Neural crest cell (in vitro differentiated cells): ENCODE measurements around the gene NOX3. TPM values are rescaled to one million over a fixed set of nuclear protein-coding genes. Genes with fewer than 3 reads are reported as not detected.

Source experiments
- DNase-seq: peaks from one replicate; pipeline ENCODE4 v3.0.0; 2021; ENCODE audit warnings: low read depth, mixed read lengths, low spot score
- H3K27ac Mint-ChIP-seq: one replicate; pipeline ENCODE4 v1.8.0; 2021; ENCODE audit warnings: mild to moderate bottlenecking, mixed read lengths; ENCODE audit not compliant: unreplicated experiment
- H3K27me3 Mint-ChIP-seq: 2 replicates; pipeline ENCODE4 v1.8.0; 2021; ENCODE audit warnings: low read depth, mild to moderate bottlenecking, mixed read lengths
- H3K36me3 Mint-ChIP-seq: 2 replicates; pipeline ENCODE4 v1.8.0; 2021; ENCODE audit warnings: low read depth, mild to moderate bottlenecking, mixed read lengths
- H3K4me1 Mint-ChIP-seq: 2 replicates; pipeline ENCODE4 v1.8.0; 2021; ENCODE audit warnings: mixed read lengths
- H3K4me3 Mint-ChIP-seq: one replicate; pipeline ENCODE4 v1.8.0; 2021; ENCODE audit warnings: mild to moderate bottlenecking, mixed read lengths
- H3K9me3 Mint-ChIP-seq: 2 replicates; pipeline ENCODE4 v1.8.0; 2021; ENCODE audit warnings: mixed read lengths
- long read RNA-seq: library from polyadenylated mRNA; unstranded; transcript quantifications from one replicate; pipeline ENCODE4 v2.0.0, GENCODE V29; 2020
- total RNA-seq: library from RNA; stranded (reverse); gene quantifications from 2 replicates; pipeline ENCODE4 v1.2.1, GENCODE V29; 2021
- TF ChIP-seq, protein P1 (sequence below): fragments of 200-600 bp; sonication (generic); conservative IDR thresholded peaks from 2 replicates; pipeline ENCODE4 v1.5.0; 2021; ENCODE audit warnings: antibody characterized with exemption, mild to moderate bottlenecking

Gene NOX3, protein sequence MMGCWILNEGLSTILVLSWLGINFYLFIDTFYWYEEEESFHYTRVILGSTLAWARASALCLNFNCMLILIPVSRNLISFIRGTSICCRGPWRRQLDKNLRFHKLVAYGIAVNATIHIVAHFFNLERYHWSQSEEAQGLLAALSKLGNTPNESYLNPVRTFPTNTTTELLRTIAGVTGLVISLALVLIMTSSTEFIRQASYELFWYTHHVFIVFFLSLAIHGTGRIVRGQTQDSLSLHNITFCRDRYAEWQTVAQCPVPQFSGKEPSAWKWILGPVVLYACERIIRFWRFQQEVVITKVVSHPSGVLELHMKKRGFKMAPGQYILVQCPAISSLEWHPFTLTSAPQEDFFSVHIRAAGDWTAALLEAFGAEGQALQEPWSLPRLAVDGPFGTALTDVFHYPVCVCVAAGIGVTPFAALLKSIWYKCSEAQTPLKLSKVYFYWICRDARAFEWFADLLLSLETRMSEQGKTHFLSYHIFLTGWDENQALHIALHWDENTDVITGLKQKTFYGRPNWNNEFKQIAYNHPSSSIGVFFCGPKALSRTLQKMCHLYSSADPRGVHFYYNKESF
- not detected in 2 replicates for total RNA-seq
- long read RNA-seq: 0 reads

DNA sequence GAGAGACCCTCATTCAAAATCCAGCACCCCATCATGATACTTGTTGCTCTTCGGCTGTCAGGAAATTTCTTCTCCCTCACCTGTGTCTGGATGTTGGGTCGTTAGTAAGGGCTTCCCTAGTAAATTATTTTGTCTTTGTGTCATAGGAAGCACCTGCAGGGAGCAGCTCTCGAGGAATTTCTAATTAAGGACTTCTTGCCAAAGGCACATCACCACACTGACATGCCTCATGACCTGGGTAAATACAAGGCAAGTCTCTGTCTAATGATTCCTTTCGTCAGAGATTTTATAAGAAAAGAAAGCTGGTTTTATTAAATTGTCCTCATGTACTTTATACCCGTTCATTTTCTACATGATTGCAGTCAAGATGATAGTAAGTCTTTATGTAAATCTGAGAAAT lies at the start of gene NOX3:
NOX3 (minus strand) TSS at position 74 of the 400 bp plus-strand sequence; CDS start at position 35, 39 bp downstream.
- no peak for DNase-seq
- no peaks in the 10 kb centered on the region for H3K27me3 Mint-ChIP-seq
- H3K36me3 Mint-ChIP-seq: no peaks in the 10 kb centered on the region
- no peaks in the 10 kb centered on the region for H3K4me1 Mint-ChIP-seq
- H3K27ac Mint-ChIP-seq: no peak within 1 kb of the TSS
- TF ChIP-seq, protein P1, sequence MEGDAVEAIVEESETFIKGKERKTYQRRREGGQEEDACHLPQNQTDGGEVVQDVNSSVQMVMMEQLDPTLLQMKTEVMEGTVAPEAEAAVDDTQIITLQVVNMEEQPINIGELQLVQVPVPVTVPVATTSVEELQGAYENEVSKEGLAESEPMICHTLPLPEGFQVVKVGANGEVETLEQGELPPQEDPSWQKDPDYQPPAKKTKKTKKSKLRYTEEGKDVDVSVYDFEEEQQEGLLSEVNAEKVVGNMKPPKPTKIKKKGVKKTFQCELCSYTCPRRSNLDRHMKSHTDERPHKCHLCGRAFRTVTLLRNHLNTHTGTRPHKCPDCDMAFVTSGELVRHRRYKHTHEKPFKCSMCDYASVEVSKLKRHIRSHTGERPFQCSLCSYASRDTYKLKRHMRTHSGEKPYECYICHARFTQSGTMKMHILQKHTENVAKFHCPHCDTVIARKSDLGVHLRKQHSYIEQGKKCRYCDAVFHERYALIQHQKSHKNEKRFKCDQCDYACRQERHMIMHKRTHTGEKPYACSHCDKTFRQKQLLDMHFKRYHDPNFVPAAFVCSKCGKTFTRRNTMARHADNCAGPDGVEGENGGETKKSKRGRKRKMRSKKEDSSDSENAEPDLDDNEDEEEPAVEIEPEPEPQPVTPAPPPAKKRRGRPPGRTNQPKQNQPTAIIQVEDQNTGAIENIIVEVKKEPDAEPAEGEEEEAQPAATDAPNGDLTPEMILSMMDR: no peak
- no peaks in the 10 kb centered on the region for H3K9me3 Mint-ChIP-seq
- H3K4me3 Mint-ChIP-seq: no peak within 1 kb of the TSS

DNA sequence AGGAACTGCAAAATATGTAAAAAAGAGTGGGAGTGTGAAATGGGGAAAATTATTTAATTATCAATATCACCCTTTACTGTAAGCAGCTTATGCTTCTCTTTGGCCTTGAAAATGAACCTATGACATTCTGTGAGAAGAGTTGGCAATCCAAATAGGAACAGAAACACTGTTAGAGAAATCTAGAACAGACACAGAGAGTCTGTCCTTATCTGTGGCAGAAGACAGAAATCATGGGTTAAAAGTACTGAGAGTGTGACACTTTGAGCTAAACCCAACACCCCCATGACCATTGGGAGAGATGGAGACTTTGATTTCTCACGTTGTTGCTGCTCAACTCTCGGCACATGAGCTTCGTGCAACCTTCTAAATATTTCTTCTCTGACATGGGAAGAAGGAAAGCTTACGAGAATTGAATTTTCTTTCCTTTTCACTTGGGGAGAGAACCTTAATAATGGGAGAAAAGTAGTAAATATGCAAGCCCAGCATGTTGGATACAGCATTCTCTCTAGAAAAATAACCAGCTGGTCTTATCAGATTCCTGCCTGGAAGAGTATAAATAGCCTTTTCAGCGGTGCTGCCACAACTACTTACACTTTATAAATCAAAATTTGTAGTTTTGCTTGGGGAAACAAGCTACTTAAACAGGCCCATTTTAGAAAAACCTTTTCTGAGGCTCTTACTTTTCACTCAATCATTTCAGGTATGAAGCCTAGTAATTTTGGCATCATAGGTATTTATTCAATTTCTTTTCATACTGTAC lies 49.4 kb upstream of the NOX3 start:
- H3K4me1 Mint-ChIP-seq: peaks cover 6% of the 10 kb centered on the region
- H3K4me3 Mint-ChIP-seq: no peak overlapping the region
- H3K27me3 Mint-ChIP-seq: no peaks in the 10 kb centered on the region
- TF ChIP-seq, protein P1: no peak
- DNase-seq: no peak
- no peak overlapping the region for H3K27ac Mint-ChIP-seq
- no peaks in the 10 kb centered on the region for H3K36me3 Mint-ChIP-seq
- H3K9me3 Mint-ChIP-seq: peaks cover 2% of the 10 kb centered on the region

DNA sequence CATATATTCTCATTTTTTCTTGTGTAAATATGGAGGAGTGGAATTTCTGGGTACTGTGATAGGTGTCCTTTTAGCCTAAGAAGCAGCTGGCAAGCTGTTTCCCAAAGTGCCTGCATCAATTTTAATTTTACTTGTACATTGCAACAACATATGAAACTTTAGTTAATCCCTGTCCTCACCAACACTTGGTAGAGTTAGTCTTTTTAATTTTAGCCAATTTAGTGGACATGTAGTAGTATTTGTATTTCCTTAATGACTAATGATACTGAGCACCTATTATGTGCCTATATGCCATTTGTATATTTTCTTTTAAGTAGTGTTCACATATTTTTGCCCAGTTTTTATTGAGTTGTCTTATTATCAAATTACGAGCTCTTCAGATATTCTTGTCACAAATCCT lies 46.8 kb upstream of the NOX3 start:
- TF ChIP-seq, protein P1: no peak
- Mint-ChIP-seq H3K27me3 (no peaks in the 10 kb centered on the region), H3K36me3 (no peaks in the 10 kb centered on the region), H3K4me1 (peaks cover 6% of the 10 kb centered on the region), H3K4me3 (no peak overlapping the region), H3K9me3 (peaks cover 2% of the 10 kb centered on the region), H3K27ac (no peak overlapping the region)
- DNase-seq: no peak

DNA sequence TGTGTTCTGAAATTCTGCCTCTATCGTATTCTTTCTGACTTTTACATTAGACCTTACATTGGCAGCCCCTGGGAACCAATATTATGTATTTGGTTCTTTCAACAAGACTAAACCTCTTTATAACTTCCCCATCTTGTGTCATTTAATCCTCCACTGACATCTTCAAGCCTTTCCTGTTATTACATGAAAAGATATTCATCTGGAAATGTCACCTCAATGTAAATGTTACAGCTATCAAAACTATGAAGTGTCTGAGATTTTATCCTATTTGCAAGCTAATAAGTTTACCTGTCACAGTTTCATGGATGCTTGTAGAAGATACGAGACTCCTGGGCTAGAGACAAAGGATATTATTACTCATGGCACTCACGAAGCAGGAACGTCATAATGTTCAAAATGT lies 43.9 kb upstream of the NOX3 start:
- no peaks in the 10 kb centered on the region for H3K36me3 Mint-ChIP-seq
- no peaks in the 10 kb centered on the region for H3K27me3 Mint-ChIP-seq
- H3K4me1 Mint-ChIP-seq: no peaks in the 10 kb centered on the region
- no peak for DNase-seq
- no peak overlapping the region for H3K4me3 Mint-ChIP-seq
- H3K27ac Mint-ChIP-seq: no peak overlapping the region
- H3K9me3 Mint-ChIP-seq: peaks cover 2% of the 10 kb centered on the region
- TF ChIP-seq, protein P1: no peak

DNA sequence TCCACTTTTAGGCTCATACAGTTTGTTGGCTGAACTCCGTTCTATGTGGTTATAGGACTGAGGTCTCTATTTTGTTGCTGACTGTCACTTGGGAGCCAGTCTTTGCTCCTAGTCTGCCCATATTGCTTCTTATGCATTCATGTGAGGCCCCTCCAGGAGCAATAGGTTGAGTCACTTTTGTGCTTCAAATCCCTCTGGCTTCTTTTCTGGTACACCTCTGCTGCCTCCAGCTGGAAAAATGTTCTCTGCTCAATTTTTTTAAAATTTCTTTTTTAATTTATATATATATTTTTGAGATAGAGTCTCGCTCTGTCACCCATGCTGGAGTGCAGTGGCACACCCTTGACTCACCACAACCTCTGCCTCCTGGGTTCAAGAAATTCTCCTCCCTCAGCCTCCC lies 42.7 kb upstream of the NOX3 start:
- H3K9me3 Mint-ChIP-seq: peaks cover 2% of the 10 kb centered on the region
- TF ChIP-seq, protein P1: no peak
- no peak for DNase-seq
- no peaks in the 10 kb centered on the region for H3K36me3 Mint-ChIP-seq
- no peaks in the 10 kb centered on the region for H3K4me1 Mint-ChIP-seq
- H3K4me3 Mint-ChIP-seq: no peak overlapping the region
- no peaks in the 10 kb centered on the region for H3K27me3 Mint-ChIP-seq
- no peak overlapping the region for H3K27ac Mint-ChIP-seq
